ENCODE results near the gene CD248. TPM values are rescaled to one million over a fixed set of nuclear protein-coding genes. Genes with fewer than 3 reads are reported as not detected.

CD248 gene
- total and polyA plus RNA-seq, 8 donors = 0.58 to 66.9 (median 5.7) TPM

GRCh38 chr11:66299186-66299585 lies 17.7 kb downstream of the CD248 start:
- Histone ChIP-seq H3K27ac (no peak overlapping the region), H3K9me3 (no peaks in the 10 kb centered on the region), H3K27me3 (peaks cover 0 to 22% (median 0%) of the 10 kb centered on the region in 3 donors), H3K4me1 (no peaks in the 10 kb centered on the region), H3K4me3 (no peak overlapping the region), H3K36me3 (no peaks in the 10 kb centered on the region)
- TF ChIP-seq CTCF (IDR thresholded peaks at IDR 0.05) = no peak
- TF ChIP-seq POLR2AphosphoS5 (IDR thresholded peaks at IDR 0.05) = no peak
- no peak for TF ChIP-seq EP300 (IDR thresholded peaks at IDR 0.05)
- TF ChIP-seq POLR2A (IDR thresholded peaks at IDR 0.05) = no peak
- 34 to 66% (median 50%) methylated on average over 2 to 3 of the region's 3 CpGs for WGBS, 5 donors
- intact Hi-C loops (cut with DNase I; ENCODE audit: low total_unique reads) = no loop called here
- no peak for DNase-seq

GRCh38 chr11:66297610-66298009 lies 19.2 kb downstream of the CD248 start:
- intact Hi-C loops (cut with DNase I; ENCODE audit: low total_unique reads) = no loop called here
- H3K9me3 ChIP-seq = no peaks in the 10 kb centered on the region
- TF ChIP-seq POLR2A (IDR thresholded peaks at IDR 0.05) = no peak
- no peak for TF ChIP-seq POLR2AphosphoS5 (IDR thresholded peaks at IDR 0.05)
- no peak for TF ChIP-seq CTCF (IDR thresholded peaks at IDR 0.05)
- no peak for TF ChIP-seq EP300 (IDR thresholded peaks at IDR 0.05)
- H3K27ac ChIP-seq = no peak overlapping the region
- H3K27me3 ChIP-seq = peaks cover 0 to 38% (median 5%) of the 10 kb centered on the region in 3 donors
- H3K36me3 ChIP-seq = no peaks in the 10 kb centered on the region
- H3K4me1 ChIP-seq = peaks cover 0 to 7% (median 3%) of the 10 kb centered on the region in 4 donors
- 50 to 57% (median 56%) methylated on average over 8 of the region's 8 CpGs for WGBS, 5 donors
- no peak overlapping the region for H3K4me3 ChIP-seq
- no peak for DNase-seq

GRCh38 chr11:66294626-66295620 lies 21.9 kb downstream of the CD248 start:
- Histone ChIP-seq H3K9me3 (no peaks in the 10 kb centered on the region), H3K27ac (no peak overlapping the region), H3K4me3 (no peak overlapping the region), H3K36me3 (no peaks in the 10 kb centered on the region), H3K27me3 (peaks cover 0 to 58% (median 19%) of the 10 kb centered on the region in 3 donors), H3K4me1 (peaks cover 8 to 29% (median 22%) of the 10 kb centered on the region in 4 donors)
- WGBS, 5 donors = 82 to 90% (median 87%) methylated on average over 83 to 123 of the region's 123 CpGs
- no peak for DNase-seq
- intact Hi-C loops (cut with DNase I; ENCODE audit: low total_unique reads) = no loop called here
- TF ChIP-seq EP300 (IDR thresholded peaks at IDR 0.05) (no peak), POLR2AphosphoS5 (IDR thresholded peaks at IDR 0.05) (no peak), POLR2A (IDR thresholded peaks at IDR 0.05) (no peak), CTCF (IDR thresholded peaks at IDR 0.05) (no peak)

- Histone ChIP-seq H3K9me3 (no peaks in the 10 kb centered on the region), H3K4me3 (no peak overlapping the region), H3K36me3 (no peaks in the 10 kb centered on the region), H3K4me1 (peaks cover 12 to 35% (median 29%) of the 10 kb centered on the region in 4 donors), H3K27ac (no peak overlapping the region), H3K27me3 (peaks cover 0 to 58% (median 19%) of the 10 kb centered on the region in 3 donors)
- DNase-seq = no peak
- no peak for TF ChIP-seq POLR2A (IDR thresholded peaks at IDR 0.05)
- TF ChIP-seq EP300 (IDR thresholded peaks at IDR 0.05) = no peak
- TF ChIP-seq CTCF (IDR thresholded peaks at IDR 0.05) = no peak
- no peak for TF ChIP-seq POLR2AphosphoS5 (IDR thresholded peaks at IDR 0.05)
- intact Hi-C loops (cut with DNase I; ENCODE audit: low total_unique reads) = no loop called here
- 82 to 90% (median 88%) methylated on average over 25 to 30 of the region's 30 CpGs for WGBS, 5 donors
Measured at GRCh38 chr11:66293777-66294625, 22.8 kb downstream of the CD248 start.

Data from stomach (tissue), 9 donors.